Measurements from ENCODE around the gene WIPF2.

GRCh38 chr17:40265337-40265736 is 46.2 kb downstream of the WIPF2 start:
- TF ChIP-seq CTCF (IDR thresholded peaks at IDR 0.05): no peak
- TF ChIP-seq POLR2A (IDR thresholded peaks at IDR 0.05): no peak

Measured in adrenal gland (tissue), 5 donors.